ENCODE data around the gene ZFAND5. TPM values are rescaled to one million over a fixed set of nuclear protein-coding genes. Genes with fewer than 3 reads are reported as not detected.

ZFAND5 gene
- total RNA-seq, 4 donors from 2014 or later, result 58.7 to 189 (median 160) TPM

GRCh38 chr9:72327631-72328030 is 37.4 kb downstream of the ZFAND5 start:
- intact Hi-C loops (cut with DNase I; ENCODE audit: low total_unique reads), result no loop called here
- no peaks in the 10 kb centered on the region for H3K27me3 ChIP-seq
- H3K4me1 ChIP-seq, result no peaks in the 10 kb centered on the region
- H3K27ac ChIP-seq, result no peak overlapping the region
- DNase-seq, result no peak
- H3K36me3 ChIP-seq, result no peaks in the 10 kb centered on the region
- no peak for TF ChIP-seq CTCF (IDR thresholded peaks at IDR 0.05)
- TF ChIP-seq POLR2A (IDR thresholded peaks at IDR 0.05), result no peak
- H3K4me3 ChIP-seq, result no peak overlapping the region
- no peaks in the 10 kb centered on the region for H3K9me3 ChIP-seq

- DNase-seq, result no peak
- Histone ChIP-seq H3K4me3 (no peak overlapping the region), H3K27me3 (no peaks in the 10 kb centered on the region), H3K9me3 (no peaks in the 10 kb centered on the region), H3K4me1 (no peaks in the 10 kb centered on the region), H3K36me3 (no peaks in the 10 kb centered on the region), H3K27ac (no peak overlapping the region)
- intact Hi-C loops (cut with DNase I; ENCODE audit: low total_unique reads), result no loop called here
- TF ChIP-seq CTCF (IDR thresholded peaks at IDR 0.05) (no peak), POLR2A (IDR thresholded peaks at IDR 0.05) (no peak)
These were observed 38.4 kb downstream of the ZFAND5 start for GRCh38 chr9:72326641-72327040.

GRCh38 chr9:72324974-72325373 is 40.0 kb downstream of the ZFAND5 start:
- intact Hi-C loops (cut with DNase I; ENCODE audit: low total_unique reads), result no loop called here
- DNase-seq, result no peak
- Histone ChIP-seq H3K36me3 (no peaks in the 10 kb centered on the region), H3K27me3 (no peaks in the 10 kb centered on the region), H3K27ac (no peak overlapping the region), H3K9me3 (no peaks in the 10 kb centered on the region), H3K4me3 (no peak overlapping the region), H3K4me1 (no peaks in the 10 kb centered on the region)
- TF ChIP-seq POLR2A (IDR thresholded peaks at IDR 0.05), result no peak
- TF ChIP-seq CTCF (IDR thresholded peaks at IDR 0.05), result no peak

GRCh38 chr9:72322678-72323077 is 42.3 kb downstream of the ZFAND5 start:
- DNase-seq, result no peak
- no peak for TF ChIP-seq POLR2A (IDR thresholded peaks at IDR 0.05)
- no peak for TF ChIP-seq CTCF (IDR thresholded peaks at IDR 0.05)
- no peak overlapping the region for H3K27ac ChIP-seq

GRCh38 chr9:72322259-72322658 is 42.7 kb downstream of the ZFAND5 start:
- no peaks in the 10 kb centered on the region for H3K36me3 ChIP-seq
- TF ChIP-seq CTCF (IDR thresholded peaks at IDR 0.05) (no peak), POLR2A (IDR thresholded peaks at IDR 0.05) (no peak)
- H3K4me3 ChIP-seq, result no peak overlapping the region
- intact Hi-C loops (cut with DNase I; ENCODE audit: low total_unique reads), result no loop called here
- DNase-seq, result no peak
- no peaks in the 10 kb centered on the region for H3K4me1 ChIP-seq
- H3K9me3 ChIP-seq, result no peaks in the 10 kb centered on the region
- no peak overlapping the region for H3K27ac ChIP-seq
- no peaks in the 10 kb centered on the region for H3K27me3 ChIP-seq

More at GRCh38 chr9:72322678-72323077, 42.3 kb downstream of the ZFAND5 start:
- intact Hi-C loops (cut with DNase I; ENCODE audit: low total_unique reads), result no loop called here
- H3K9me3 ChIP-seq, result no peaks in the 10 kb centered on the region
- no peaks in the 10 kb centered on the region for H3K4me1 ChIP-seq
- H3K4me3 ChIP-seq, result no peak overlapping the region
- no peaks in the 10 kb centered on the region for H3K27me3 ChIP-seq
- H3K36me3 ChIP-seq, result no peaks in the 10 kb centered on the region
